ENCODE measurements around the gene DOK6.

DNA sequence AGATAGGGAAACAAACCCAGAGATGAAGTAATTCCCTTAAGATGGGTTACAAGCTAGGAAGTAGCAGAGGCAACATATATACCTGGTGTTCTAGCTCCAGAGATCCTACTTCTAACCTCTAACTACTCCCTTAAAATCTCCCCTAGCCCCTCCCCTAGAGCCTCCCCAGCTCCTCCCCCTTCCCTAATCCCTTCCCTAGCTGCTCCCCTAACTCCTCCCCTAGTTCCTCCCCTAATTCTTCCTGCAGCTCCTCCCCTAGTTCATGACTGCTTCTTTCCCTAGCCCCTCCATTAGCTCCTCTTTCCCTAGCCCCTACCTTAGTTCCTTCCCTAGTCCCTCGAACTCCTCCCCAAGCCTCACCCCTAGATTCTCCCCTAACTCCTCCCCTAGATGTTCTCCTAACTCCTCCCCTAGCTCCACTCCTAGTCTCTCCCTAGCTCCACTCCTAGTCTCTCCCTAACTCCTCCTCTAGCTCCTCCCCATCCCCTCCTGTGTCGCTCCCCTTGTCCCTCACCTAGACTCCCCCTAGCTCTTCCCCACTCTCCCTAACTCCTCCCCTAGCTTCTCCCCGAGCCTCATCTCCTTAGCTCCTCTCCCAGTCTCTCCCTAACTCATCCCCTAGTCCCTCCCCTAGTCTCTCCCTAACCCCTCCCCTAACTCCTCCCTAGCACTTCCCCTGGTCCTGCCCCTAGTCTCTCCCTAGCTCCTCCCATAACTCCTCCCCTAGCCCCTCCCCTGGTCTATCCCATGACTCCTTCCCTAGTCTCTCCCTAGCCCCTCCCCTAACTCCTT is 438.1 kb downstream of the DOK6 start:
- no peak for TF ChIP-seq TAF1 (IDR thresholded peaks at IDR 0.05; ENCODE audit: borderline replicate concordance, insufficient read depth, low read length)
- no peak for TF ChIP-seq POLR2AphosphoS5 (IDR thresholded peaks at IDR 0.05; ENCODE audit: low read depth, low read length)
- no peak for TF ChIP-seq SIN3A (IDR thresholded peaks at IDR 0.05; ENCODE audit: borderline replicate concordance, insufficient read depth, low read length)
- TF ChIP-seq, protein P1, sequence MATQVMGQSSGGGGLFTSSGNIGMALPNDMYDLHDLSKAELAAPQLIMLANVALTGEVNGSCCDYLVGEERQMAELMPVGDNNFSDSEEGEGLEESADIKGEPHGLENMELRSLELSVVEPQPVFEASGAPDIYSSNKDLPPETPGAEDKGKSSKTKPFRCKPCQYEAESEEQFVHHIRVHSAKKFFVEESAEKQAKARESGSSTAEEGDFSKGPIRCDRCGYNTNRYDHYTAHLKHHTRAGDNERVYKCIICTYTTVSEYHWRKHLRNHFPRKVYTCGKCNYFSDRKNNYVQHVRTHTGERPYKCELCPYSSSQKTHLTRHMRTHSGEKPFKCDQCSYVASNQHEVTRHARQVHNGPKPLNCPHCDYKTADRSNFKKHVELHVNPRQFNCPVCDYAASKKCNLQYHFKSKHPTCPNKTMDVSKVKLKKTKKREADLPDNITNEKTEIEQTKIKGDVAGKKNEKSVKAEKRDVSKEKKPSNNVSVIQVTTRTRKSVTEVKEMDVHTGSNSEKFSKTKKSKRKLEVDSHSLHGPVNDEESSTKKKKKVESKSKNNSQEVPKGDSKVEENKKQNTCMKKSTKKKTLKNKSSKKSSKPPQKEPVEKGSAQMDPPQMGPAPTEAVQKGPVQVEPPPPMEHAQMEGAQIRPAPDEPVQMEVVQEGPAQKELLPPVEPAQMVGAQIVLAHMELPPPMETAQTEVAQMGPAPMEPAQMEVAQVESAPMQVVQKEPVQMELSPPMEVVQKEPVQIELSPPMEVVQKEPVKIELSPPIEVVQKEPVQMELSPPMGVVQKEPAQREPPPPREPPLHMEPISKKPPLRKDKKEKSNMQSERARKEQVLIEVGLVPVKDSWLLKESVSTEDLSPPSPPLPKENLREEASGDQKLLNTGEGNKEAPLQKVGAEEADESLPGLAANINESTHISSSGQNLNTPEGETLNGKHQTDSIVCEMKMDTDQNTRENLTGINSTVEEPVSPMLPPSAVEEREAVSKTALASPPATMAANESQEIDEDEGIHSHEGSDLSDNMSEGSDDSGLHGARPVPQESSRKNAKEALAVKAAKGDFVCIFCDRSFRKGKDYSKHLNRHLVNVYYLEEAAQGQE (IDR thresholded peaks at IDR 0.05; ENCODE audit: insufficient read depth in 1 of 2, low read depth in 2 of 2, low read length in 2 of 2): no peak

Data from PFSK-1 (cell line).